ENCODE measurements around the gene DPYSL4.
"Not testable (repeated sequence)": the region's sequence is repeated elsewhere in the genome, so short reads cannot be mapped to it uniquely, and the experiment has no call there.

DPYSL4 gene

GRCh38 chr10:132219486-132219885, 32.7 kb downstream of the DPYSL4 start:
- peak; percentile 28; the same call in 1 of the 2 replicates for TF ChIP-seq CTCF (IDR thresholded peaks at IDR 0.05; ENCODE audit: borderline replicate concordance, insufficient read depth, low read depth, low read length)
- H3K4me3 ChIP-seq (ENCODE audit: low read depth, low read length): no peak overlapping the region

DNA sequence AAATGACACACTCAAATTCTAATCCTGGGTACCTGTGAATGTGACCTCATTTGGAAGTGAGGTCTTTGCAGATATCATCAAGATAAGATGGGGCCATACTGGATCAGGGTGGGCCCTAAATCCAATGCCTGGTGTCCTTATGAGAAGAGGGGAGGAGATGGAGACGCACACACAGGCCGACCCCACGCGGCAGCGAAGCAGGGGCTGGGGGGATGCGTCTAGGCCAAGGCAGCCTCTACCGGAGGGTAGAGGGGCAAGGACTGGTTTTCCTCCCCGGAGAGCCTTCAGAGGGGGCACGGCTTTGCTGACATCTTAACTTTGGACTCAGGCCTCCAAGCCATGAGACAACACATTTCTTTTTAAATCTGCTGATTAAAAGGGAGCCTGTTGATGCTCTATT, 33.3 kb downstream of the DPYSL4 start:
- H3K4me3 ChIP-seq (ENCODE audit: low read depth, low read length): no peak overlapping the region
- no peak for TF ChIP-seq CTCF (IDR thresholded peaks at IDR 0.05; ENCODE audit: borderline replicate concordance, insufficient read depth, low read depth, low read length)

- H3K4me3 ChIP-seq (ENCODE audit: low read depth, low read length): not testable (repeated sequence)
These were observed 34.2 kb downstream of the DPYSL4 start for GRCh38 chr10:132220996-132221395.

GRCh38 chr10:132222726-132223125, 36.0 kb downstream of the DPYSL4 start:
- no peak overlapping the region for H3K4me3 ChIP-seq (ENCODE audit: low read depth, low read length)
- TF ChIP-seq CTCF (IDR thresholded peaks at IDR 0.05; ENCODE audit: borderline replicate concordance, insufficient read depth, low read depth, low read length): no peak

GRCh38 chr10:132223156-132223590, 36.4 kb downstream of the DPYSL4 start:
- TF ChIP-seq CTCF (IDR thresholded peaks at IDR 0.05; ENCODE audit: borderline replicate concordance, insufficient read depth, low read depth, low read length): peak; percentile 88
- no peak overlapping the region for H3K4me3 ChIP-seq (ENCODE audit: low read depth, low read length)

GRCh38 chr10:132223611-132224342, 37.0 kb downstream of the DPYSL4 start:
- no peak overlapping the region for H3K4me3 ChIP-seq (ENCODE audit: low read depth, low read length)

GRCh38 chr10:132224343-132225072, 37.8 kb downstream of the DPYSL4 start:
- H3K4me3 ChIP-seq (ENCODE audit: low read depth, low read length): no peak overlapping the region
- TF ChIP-seq CTCF (IDR thresholded peaks at IDR 0.05; ENCODE audit: borderline replicate concordance, insufficient read depth, low read depth, low read length): no peak

More at GRCh38 chr10:132223611-132224342, 37.0 kb downstream of the DPYSL4 start:
- no peak for TF ChIP-seq CTCF (IDR thresholded peaks at IDR 0.05; ENCODE audit: borderline replicate concordance, insufficient read depth, low read depth, low read length)

Measured in GM12875 (cell line).